ENCODE data around the gene TMEM147. TPM values are rescaled to one million over a fixed set of nuclear protein-coding genes. Genes with fewer than 3 reads are reported as not detected.
A peak's percentile ranks its signal among the peaks of the same experiment; 100 is the strongest.

Gene TMEM147
- total and polyA plus RNA-seq, 9 donors = 61.4 to 105 (median 72.5) TPM

DNA sequence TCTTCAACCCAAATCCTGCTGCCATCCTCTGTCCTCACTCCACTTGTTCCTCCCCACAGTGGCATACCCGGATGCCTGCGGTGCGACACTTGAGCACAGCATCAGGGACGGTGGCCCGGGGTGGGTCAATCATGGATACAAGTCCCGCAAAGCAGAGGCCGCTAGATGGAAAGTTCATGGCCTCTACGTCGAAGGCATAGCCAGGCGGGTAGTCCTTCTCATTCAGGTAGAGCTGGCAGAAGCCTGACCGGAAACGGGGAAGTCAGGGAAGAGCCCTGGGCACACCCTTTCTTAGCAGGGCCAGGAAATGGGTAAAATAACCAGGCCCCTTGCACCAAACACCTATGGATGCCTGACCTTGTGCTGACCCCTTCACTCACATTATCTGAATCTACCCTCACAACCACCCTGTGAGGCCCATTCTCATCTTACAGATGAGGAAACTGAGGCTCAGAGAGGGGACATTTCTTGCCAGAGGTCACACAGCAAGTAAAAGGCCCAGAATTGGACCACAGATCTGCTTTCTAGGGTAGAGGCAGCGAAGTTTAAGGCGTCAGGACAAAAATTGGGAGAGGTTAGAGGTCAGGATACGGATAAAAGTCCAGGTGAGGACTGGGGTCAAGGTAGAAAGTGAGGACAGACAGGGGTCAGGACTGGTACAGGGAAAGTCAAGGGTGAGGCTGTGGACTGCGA is 11.6 kb downstream of the TMEM147 start:
- Histone ChIP-seq H3K36me3 (no peaks in the 10 kb centered on the region), H3K4me3 (no peak overlapping the region), H3K4me1 (ENCODE audit: insufficient read depth) (no peaks in the 10 kb centered on the region), H3K27me3 (no peaks in the 10 kb centered on the region), H3K27ac (no peak overlapping the region), H3K9me3 (no peaks in the 10 kb centered on the region)
- WGBS, 3 donors = 81 to 86% (median 82%) methylated on average over 16 of the region's 16 CpGs
- no peak for DNase-seq
- TF ChIP-seq POLR2A (IDR thresholded peaks at IDR 0.05) (no peak), EP300 (IDR thresholded peaks at IDR 0.05) (no peak)
- TF ChIP-seq, protein P1, sequence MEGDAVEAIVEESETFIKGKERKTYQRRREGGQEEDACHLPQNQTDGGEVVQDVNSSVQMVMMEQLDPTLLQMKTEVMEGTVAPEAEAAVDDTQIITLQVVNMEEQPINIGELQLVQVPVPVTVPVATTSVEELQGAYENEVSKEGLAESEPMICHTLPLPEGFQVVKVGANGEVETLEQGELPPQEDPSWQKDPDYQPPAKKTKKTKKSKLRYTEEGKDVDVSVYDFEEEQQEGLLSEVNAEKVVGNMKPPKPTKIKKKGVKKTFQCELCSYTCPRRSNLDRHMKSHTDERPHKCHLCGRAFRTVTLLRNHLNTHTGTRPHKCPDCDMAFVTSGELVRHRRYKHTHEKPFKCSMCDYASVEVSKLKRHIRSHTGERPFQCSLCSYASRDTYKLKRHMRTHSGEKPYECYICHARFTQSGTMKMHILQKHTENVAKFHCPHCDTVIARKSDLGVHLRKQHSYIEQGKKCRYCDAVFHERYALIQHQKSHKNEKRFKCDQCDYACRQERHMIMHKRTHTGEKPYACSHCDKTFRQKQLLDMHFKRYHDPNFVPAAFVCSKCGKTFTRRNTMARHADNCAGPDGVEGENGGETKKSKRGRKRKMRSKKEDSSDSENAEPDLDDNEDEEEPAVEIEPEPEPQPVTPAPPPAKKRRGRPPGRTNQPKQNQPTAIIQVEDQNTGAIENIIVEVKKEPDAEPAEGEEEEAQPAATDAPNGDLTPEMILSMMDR (IDR thresholded peaks at IDR 0.05) = no peak
- intact Hi-C loops (cut with DNase I) = no loop called here

DNA sequence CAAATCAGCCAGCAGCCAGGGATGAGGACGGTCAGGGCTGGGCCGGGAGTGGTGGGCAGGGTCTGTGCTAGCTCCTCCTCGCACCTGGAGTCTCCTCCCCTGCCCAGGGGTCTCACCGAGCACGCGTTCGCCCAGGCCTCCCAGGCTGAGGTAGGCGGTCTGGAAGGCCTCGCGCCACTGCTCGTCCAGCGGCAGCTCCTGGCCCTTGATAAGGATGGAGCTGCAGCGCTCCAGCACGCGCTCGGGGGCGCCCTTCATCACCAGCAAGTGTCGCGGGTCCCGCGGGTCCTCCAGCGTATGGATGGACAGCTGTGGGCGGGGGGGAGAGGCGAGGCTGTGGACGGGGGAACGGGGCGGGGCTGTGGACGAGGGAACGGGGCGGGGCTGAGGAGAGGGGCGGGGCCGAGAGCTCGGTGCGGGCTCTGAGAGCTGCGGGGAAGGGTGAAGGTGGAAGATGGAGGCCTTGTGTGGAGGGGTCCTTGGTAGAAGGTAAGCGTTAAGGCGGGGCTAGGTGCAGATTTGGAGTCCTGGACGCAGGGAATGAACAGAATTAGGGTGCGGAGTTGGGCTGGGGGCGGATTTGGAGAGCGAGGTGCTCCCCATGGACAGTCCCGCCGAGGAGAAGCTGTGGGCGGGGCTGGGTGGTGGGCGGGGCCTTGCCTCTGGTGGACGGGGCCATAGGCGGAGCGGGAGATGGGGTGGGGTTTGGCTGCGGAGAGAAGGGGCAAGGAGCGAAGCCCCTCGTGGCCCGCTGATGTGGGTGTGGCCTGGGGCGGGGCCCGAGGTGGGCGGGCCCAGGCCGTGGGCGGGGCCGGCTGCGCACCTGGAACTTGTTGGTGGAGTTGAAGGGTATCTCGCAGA is 12.3 kb downstream of the TMEM147 start:
- H3K27ac ChIP-seq = no peak overlapping the region
- no peaks in the 10 kb centered on the region for H3K9me3 ChIP-seq
- no peaks in the 10 kb centered on the region for H3K4me1 ChIP-seq (ENCODE audit: insufficient read depth)
- no peaks in the 10 kb centered on the region for H3K27me3 ChIP-seq
- TF ChIP-seq, protein P1 (IDR thresholded peaks at IDR 0.05) = no peak
- TF ChIP-seq POLR2A (IDR thresholded peaks at IDR 0.05) (no peak), EP300 (IDR thresholded peaks at IDR 0.05) (no peak)
- H3K4me3 ChIP-seq = no peak overlapping the region
- DNase-seq = peak; percentile 41 to 73 (median 55)
- WGBS, 3 donors = 2 to 6% (median 3%) methylated on average over 51 to 60 of the region's 60 CpGs
- intact Hi-C loops (cut with DNase I) = no loop called here
- no peaks in the 10 kb centered on the region for H3K36me3 ChIP-seq

DNA sequence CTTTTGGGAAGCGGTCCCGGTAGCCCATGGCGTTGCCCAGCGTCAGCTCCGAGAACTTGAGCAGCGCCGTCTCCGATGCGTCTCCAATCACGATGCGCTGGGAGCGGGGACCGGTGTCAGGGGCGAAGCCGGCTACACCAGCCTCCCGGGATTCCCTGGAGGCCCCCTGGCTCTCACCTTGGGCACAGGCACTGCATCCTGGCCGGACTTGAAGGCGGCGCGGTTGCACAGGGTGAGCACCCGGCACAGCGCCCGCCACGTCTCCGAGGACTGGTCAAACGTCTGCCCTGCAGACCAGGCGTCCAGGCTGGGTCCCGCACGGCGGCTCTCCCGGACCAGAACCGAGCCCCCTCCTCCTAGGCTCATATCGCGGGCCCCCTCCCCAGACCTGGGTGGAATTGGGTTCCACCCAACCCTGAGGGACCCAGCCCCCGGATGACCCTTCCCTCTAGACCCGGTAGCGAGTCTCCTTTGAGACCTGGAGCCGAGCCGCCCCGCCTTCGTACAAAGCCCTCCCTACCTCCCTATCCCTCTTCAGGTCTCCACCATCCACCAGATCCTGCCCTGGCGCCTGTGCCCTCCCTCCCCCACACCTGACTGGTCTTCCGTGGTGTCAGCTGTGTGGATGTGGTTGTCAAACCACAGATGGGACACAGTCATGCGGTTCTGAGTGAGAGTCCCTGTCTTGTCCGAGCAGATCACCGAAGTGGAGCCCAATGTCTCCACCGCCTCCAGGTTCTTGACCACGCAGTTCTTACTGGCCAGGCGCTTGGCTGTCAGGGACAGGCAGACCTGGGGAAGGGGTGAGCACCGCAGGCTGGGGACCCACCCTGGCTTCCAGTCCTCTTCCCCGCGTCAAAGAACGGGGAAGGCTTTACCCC is 13.2 kb downstream of the TMEM147 start:
- H3K4me1 ChIP-seq (ENCODE audit: insufficient read depth) = no peaks in the 10 kb centered on the region
- WGBS, 3 donors = 22 to 32% (median 29%) methylated on average over 50 to 53 of the region's 53 CpGs
- H3K9me3 ChIP-seq = no peaks in the 10 kb centered on the region
- intact Hi-C loops (cut with DNase I) = no loop called here
- H3K36me3 ChIP-seq = no peaks in the 10 kb centered on the region
- TF ChIP-seq EP300 (IDR thresholded peaks at IDR 0.05) = no peak
- TF ChIP-seq POLR2A (IDR thresholded peaks at IDR 0.05) = no peak
- H3K27me3 ChIP-seq = no peaks in the 10 kb centered on the region
- no peak overlapping the region for H3K27ac ChIP-seq
- no peak for DNase-seq
- H3K4me3 ChIP-seq = no peak overlapping the region

DNA sequence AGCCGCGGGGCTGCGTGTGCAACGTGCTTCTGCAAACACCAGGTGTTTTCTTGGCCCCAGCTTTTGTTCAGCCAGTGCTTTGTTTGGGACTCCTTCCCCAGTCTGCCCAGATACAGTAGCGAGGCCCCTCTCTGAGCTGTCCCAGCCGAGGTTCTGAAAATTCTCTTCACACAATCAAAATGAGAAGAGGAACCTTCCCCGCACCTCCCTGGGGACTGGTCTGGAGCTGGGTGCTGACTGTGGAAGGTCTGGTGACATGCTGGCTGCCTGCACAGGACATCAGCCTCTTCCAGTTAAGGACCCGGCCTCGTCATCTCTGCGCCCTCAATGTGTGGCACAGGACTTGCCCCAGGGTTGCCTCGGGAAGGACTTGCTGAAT is 13.8 kb downstream of the TMEM147 start:
- WGBS, 3 donors = 43 to 62% (median 51%) methylated on average over 11 of the region's 11 CpGs

More for the DNA sequence above, 13.8 kb downstream of the TMEM147 start:
- no peaks in the 10 kb centered on the region for H3K9me3 ChIP-seq
- no peak overlapping the region for H3K27ac ChIP-seq
- no peak overlapping the region for H3K4me3 ChIP-seq
- H3K27me3 ChIP-seq = no peaks in the 10 kb centered on the region
- intact Hi-C loops (cut with DNase I) = no loop called here
- TF ChIP-seq, protein P1 (IDR thresholded peaks at IDR 0.05) = no peak
- TF ChIP-seq POLR2A (IDR thresholded peaks at IDR 0.05) (no peak), EP300 (IDR thresholded peaks at IDR 0.05) (no peak)
- no peaks in the 10 kb centered on the region for H3K36me3 ChIP-seq
- no peak for DNase-seq
- no peaks in the 10 kb centered on the region for H3K4me1 ChIP-seq (ENCODE audit: insufficient read depth)
